HG03095 (cell line): Measurements from ENCODE around the gene PRXL2B.

Source experiments
- ATAC-seq: cut with Tn5 transposase; IDR thresholded peaks from one replicate; pipeline ENCODE4 v1.9.1; 2021; ENCODE audit warnings: moderate library complexity; ENCODE audit not compliant: unreplicated experiment

Gene PRXL2B

DNA sequence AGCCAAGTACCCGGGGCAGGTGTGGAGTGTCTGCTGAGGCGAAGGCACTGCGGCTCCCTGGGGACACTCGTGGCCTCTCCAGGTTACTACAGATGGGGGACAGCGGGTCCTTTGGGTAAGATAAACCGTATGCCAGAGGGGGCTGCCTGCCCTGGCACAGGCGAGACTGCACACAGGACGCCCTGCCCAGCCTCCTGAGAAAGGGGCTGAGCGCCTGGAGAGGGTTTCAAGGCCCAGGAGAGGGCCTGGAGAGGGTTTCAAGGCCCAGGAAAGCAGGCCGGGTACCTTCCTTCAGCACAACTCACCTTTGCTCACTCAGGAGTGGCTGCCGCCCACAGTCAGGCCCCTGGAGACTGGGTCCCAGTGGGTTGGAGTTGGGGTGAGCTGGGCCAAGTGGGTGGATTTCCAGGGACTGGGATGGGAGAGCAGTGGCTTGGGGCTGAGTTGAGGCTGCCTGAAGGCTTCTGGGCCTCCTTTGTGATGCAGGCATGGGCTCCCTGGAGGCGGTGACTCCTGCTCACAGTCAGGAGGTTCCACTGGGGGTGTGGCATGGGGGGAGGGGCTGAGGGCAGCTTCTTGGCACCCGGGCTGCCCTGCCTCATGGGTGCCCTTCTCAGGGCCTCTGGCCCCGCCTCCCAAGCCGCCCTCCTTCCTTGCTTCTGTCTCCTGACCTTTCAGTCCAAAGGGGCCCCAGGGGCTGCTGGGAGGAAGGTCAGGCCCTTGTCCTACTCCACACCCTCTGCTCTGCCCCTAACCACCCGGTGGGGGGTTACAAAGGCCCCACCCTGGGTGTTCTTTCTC, 46.2 kb downstream of the PRXL2B start, which contains the start of gene MMEL1:
MMEL1 (minus strand) TSS at position 456 of the 801 bp plus-strand sequence. CDS start 3,532 bp downstream, outside the sequence.
- no peak for ATAC-seq

DNA sequence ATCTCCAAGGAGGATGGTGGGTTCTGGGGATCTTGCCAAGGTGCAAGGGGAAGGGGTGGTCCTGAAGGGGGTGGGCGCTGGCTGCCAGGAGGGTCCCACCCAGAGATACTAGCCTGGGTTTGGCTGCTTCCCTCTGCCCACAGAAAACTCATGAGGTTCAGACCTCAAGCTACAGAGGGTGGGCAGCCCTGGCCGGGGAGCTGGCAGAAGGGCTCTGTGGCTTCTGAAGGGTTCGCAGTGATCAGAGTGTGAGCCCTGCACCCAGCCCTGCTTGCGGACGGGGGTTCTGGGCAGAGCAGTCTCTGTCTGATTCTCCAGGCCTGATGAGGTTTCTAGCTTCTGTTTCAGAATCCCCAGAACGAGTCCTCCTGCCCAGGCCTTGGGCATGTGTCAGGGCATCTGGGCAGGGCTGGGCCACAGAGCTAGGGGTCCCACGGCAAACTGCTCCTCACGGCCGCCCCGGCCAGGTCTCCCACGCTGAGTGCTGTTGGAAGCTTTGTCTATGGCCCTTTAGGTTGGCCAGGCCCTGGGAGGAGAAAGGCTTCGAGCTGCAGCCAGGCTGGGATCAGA, 46.9 kb downstream of the PRXL2B start:
- ATAC-seq = no peak

DNA sequence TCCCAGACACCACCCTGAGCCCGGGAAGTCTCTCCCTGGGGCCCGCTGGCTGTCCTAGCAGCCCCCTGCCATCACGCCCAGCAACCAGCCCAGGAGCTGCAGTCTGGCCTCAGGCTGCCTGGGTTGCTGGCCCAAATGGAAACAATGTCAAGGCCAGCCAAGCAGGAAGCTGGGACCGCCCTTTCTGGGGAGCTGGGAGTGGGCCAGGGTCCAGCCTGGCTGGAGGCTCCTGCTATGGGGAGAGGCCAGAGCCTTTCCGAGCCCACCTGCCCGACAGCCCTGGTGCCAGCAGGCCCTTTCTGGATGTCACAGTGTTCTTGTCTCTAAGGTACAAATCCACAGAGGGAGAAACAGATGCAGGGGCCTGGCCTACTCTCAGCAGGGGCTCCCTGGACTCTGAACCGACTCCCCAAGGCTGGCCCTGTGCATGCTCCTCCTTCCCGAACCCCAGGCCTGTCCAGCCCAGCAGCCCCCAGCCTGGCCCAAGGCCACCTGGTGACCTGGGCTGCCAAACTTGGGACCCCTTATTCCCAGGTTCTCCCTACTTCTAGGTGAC, 47.4 kb downstream of the PRXL2B start:
- ATAC-seq = no peak

DNA sequence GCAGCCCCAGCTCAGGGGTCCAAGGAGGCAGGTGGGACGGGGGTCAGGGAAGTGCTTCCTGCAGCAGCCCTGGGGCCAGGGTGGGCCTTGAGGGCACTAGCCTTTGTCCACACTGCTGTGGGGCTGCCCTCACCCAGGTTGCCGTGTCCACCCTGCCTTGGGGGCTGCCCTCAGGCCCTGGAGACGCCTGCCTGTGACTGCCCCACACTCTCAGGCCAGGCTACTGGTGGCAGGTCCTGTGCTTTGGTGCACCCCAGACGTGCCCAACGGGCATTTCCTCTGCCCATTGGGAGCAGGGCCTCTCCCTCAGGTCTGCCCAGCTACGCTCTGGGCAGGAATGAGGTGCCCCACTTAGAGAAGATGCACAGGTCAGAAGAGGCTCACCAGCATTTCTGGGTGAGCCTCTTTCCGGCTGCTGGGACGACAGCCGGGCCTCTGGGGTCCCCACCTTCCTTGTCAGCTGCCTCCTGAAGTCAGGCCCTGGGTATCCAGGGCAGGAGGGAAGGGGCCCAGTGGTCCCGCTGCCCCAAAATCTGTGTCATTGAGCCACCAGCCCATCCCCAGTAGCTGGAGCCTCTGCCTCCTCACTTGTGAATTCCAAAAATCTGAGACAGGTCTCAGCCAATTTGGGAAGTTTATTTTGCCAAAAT, 48.9 kb downstream of the PRXL2B start:
- no peak for ATAC-seq

DNA sequence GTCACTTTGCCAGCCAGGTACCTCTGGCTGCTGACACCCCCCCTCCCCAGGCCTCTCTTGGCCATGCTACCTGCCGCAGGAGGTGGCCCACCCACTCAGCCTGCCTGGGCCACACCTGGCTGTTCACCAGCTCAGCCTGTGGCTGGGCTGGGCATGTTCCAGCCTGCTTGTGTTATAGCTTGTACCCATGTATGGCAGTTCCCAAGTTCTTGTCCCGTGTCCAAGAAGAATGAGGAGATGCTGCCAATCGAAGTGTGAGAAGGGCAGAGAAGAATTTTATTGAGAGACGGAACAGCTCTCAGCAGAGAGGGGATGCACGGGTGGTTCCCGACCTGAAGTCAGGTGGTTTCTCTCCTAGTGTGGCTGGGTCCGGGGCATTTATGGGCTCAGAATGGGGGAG, 50.2 kb downstream of the PRXL2B start:
- no peak for ATAC-seq

GRCh38 chr1:2637442-2638145, 51.0 kb downstream of the PRXL2B start:
- ATAC-seq = no peak

DNA sequence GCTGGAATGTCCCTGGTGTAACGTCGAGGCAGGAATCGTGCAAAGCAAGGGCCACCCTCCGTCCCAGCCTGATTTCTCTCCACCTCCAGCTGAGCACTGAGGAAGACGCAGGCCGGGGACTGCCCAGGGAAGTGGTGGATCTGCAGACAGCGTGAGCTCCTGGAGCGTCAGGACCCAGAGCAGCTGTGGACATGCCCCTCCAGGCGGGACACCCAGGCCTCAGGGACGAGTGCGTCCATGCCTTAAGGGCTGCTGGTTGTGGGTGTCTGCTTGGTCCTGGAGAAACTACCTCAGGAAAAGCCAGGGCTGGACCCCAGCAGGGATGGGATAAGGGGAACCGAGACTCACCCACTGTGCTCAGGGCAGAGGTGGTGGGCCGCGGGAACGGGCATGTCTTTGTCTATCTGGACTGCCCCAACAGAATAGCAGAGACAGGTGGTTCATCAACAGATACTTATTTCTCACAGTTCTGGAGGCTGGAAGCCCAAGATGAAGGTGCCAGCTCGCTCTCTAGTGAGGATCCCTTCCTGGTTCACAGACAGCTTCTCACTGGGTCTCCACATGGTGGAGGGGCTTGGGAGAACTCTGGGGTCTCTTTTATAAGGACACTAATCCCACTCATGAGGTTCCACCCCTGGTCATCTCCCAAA, 52.0 kb downstream of the PRXL2B start:
- no peak for ATAC-seq

GRCh38 chr1:2639203-2639602, 52.6 kb downstream of the PRXL2B start:
- ATAC-seq = no peak

DNA sequence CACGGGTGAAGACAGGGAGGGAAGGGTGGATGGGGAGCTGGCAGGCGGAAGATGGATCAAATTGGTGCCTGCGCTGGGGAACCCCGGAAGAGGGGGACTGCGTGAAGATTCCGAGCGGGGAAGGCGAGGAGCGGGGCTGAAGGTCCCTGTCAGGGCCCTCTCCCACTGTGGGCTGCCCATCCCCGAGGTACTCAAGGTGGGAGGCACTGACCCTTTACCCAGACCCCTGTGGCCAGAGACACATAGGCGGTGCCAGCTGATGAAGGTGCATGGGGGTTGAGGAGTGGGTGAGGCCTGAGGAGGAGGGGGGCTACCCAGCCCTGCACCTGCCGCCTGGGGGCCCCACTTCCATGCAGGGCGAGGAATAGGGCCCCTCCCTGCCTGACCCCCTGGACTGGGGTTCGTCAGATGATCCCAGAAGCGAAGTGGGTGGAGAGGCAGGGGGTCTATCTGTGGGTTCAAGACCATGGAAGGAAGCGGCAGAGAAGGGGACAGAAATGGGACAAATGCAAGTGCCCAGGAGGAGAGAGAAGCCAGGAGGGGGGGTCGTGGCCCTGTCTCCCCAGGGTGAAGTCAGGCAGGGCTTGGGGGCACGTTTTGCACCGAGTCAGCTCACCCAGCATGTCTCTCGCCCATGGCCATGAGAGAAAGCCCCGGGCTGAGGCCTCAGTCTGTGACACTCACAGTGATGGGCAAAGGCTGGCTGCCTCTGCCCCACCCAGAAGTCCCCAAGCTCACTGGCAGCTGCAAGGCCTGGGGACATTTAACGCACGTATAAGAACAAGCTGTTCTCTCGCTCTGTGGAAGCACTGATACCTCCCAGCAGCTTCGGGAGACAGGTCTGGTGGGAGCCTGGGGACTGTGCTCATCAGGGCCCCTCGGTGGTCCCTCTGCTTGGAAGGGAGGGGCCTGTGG, 53.3 kb downstream of the PRXL2B start:
- no peak for ATAC-seq

GRCh38 chr1:2640626-2641025, 54.0 kb downstream of the PRXL2B start:
- no peak for ATAC-seq
